ENCODE results near the gene GBX1. TPM values are rescaled to one million over a fixed set of nuclear protein-coding genes. Genes with fewer than 3 reads are reported as not detected.

Gene GBX1
- total and polyA plus RNA-seq, 2 donors (not counting 3 experiments of a cell fraction or from before 2014, with no cell fraction given) = not detected

DNA sequence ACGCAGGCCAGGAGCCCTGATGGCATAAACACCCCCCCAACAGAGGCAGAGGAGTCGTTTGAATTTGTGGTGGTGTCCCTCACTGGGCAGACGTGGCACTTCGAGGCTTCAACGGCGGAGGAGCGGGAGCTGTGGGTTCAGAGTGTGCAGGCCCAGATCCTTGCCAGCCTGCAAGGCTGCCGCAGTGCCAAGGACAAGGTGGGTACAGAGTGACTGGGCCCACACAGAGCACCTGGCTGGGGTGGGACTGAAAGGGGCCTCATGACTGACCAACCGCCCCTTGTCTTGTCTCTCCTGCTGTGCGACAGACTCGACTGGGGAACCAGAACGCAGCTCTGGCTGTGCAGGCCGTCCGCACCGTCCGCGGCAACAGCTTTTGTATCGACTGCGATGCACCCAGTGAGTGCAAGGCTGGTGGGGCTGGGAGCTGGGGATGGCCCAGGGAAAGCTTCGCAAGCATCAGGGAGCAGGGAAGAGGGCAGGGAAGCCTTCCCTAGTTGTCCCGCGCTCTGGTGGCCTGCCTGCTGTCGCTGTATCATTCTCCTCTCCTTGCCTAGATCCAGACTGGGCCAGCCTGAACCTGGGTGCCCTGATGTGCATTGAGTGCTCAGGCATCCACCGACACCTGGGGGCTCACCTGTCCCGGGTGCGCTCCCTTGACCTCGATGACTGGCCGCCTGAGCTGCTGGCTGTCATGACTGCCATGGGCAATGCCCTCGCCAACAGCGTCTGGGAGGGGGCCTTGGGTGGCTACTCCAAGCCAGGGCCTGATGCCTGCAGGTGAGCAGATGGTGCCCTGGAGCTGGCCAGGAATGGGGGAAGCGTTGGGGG is 25.4 kb downstream of the GBX1 start:
- DNase-seq (ENCODE audit: low read depth, low spot score) (no peak), FAIRE-seq (no peak)
- Histone ChIP-seq H3K36me3 (ENCODE audit: control insufficient read depth in 2 of 2, extremely low read depth in 1 of 2, insufficient read depth in 2 of 2, low read length in 2 of 2) (peaks cover 5 to 55% of the 10 kb centered on the region in 2 experiments), H3K27ac (ENCODE audit: insufficient read depth, low read depth, low read length) (no peak overlapping the region), H3K4me3 (replicated peaks in 1 of 3; ENCODE audit: insufficient read depth in 1 of 3, low read depth in 1 of 3, low read length in 3 of 3) (no peak overlapping the region), H3K9ac (replicated peaks; ENCODE audit: extremely low read depth, insufficient read depth, low read length) (no peak overlapping the region), H3K4me2 (ENCODE audit: insufficient read depth, low read length) (no peak overlapping the region), H4K20me1 (replicated peaks; ENCODE audit: control insufficient read depth, extremely low read depth, insufficient read depth, low read length) (no peaks in the 10 kb centered on the region), H3K27me3 (ENCODE audit: control insufficient read depth in 2 of 2, insufficient read depth in 2 of 2, low read length in 2 of 2) (no peaks in the 10 kb centered on the region), H3K4me1 (ENCODE audit: control insufficient read depth, extremely low read depth, insufficient read depth, low read length) (no peaks in the 10 kb centered on the region), H3K9me3 (replicated peaks; ENCODE audit: control insufficient read depth, insufficient read depth, low read length) (no peaks in the 10 kb centered on the region), H2AFZ (ENCODE audit: low read depth, low read length) (no peak overlapping the region), H3K9me1 (replicated peaks; ENCODE audit: control insufficient read depth, extremely low read depth, insufficient read depth, low read length) (no peaks in the 10 kb centered on the region), H3K79me2 (ENCODE audit: control insufficient read depth, insufficient read depth, low read length) (no peaks in the 10 kb centered on the region)
- POLR2A ChIA-PET = no interaction called here
- CTCF ChIA-PET = interaction anchor here (0.9 to 3.0 kb wide), 2 partner anchors 19 to 39 kb away, joined by 3 to 14 read pairs; no protein-coding TSS in a partner anchor
- intact Hi-C loops (cut with micrococcal nuclease) = no loop called here
- BruUV-seq (replicated peaks) = no TSS peak
- dilution Hi-C loops (cut with MboI; ENCODE audit: extremely low pct_ligation_motif_present, low sequenced_read_pairs) = no loop called here
- TF ChIP-seq MYC (IDR thresholded peaks at IDR 0.05; ENCODE audit: low read depth, low read length) (no peak), JUN (IDR thresholded peaks at IDR 0.05; ENCODE audit: borderline replicate concordance, insufficient read depth, insufficient read length, low read depth) (no peak), POLR2AphosphoS5 (IDR thresholded peaks at IDR 0.05; ENCODE audit: insufficient read depth, low read depth, low read length) (no peak)
- TF ChIP-seq, protein P1, sequence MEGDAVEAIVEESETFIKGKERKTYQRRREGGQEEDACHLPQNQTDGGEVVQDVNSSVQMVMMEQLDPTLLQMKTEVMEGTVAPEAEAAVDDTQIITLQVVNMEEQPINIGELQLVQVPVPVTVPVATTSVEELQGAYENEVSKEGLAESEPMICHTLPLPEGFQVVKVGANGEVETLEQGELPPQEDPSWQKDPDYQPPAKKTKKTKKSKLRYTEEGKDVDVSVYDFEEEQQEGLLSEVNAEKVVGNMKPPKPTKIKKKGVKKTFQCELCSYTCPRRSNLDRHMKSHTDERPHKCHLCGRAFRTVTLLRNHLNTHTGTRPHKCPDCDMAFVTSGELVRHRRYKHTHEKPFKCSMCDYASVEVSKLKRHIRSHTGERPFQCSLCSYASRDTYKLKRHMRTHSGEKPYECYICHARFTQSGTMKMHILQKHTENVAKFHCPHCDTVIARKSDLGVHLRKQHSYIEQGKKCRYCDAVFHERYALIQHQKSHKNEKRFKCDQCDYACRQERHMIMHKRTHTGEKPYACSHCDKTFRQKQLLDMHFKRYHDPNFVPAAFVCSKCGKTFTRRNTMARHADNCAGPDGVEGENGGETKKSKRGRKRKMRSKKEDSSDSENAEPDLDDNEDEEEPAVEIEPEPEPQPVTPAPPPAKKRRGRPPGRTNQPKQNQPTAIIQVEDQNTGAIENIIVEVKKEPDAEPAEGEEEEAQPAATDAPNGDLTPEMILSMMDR (IDR thresholded peaks at IDR 0.05; ENCODE audit: extremely low read depth in 1 of 2, insufficient read depth in 1 of 2, low read depth in 1 of 2, low read length in 2 of 2) = no peak

Data from endothelial cell of umbilical vein (primary cell).